ENCODE measurements around the gene TMEFF2.

DNA sequence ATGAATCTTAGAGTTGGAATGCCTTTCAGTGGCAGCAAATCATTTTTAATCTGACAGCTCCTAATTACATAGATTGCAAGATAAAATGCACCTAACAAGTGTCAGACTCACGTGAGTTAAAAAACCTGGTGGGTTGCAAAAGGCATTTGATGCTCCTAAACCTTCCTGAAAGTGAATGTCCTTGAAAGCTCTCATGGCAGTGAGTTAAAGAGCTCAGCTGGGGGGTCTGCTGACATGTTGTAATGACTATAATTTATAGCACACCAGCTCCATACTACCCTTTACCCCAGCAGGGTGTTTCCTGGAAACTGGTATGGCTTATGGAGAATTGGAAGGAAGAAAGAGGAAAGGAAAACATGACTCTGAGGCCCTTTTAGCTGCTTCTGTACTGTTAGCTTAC, 256.0 kb downstream of the TMEFF2 start:
- TF ChIP-seq, protein P1, sequence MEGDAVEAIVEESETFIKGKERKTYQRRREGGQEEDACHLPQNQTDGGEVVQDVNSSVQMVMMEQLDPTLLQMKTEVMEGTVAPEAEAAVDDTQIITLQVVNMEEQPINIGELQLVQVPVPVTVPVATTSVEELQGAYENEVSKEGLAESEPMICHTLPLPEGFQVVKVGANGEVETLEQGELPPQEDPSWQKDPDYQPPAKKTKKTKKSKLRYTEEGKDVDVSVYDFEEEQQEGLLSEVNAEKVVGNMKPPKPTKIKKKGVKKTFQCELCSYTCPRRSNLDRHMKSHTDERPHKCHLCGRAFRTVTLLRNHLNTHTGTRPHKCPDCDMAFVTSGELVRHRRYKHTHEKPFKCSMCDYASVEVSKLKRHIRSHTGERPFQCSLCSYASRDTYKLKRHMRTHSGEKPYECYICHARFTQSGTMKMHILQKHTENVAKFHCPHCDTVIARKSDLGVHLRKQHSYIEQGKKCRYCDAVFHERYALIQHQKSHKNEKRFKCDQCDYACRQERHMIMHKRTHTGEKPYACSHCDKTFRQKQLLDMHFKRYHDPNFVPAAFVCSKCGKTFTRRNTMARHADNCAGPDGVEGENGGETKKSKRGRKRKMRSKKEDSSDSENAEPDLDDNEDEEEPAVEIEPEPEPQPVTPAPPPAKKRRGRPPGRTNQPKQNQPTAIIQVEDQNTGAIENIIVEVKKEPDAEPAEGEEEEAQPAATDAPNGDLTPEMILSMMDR (conservative IDR thresholded peaks at IDR 0.05; ENCODE audit: low read length): no peak
- no peak for TF ChIP-seq EZH2phosphoT487 (IDR thresholded peaks at IDR 0.05; ENCODE audit: borderline replicate concordance)

Data from Loucy (cell line).